ENCODE data around the gene MYL12A.

Gene MYL12A

DNA sequence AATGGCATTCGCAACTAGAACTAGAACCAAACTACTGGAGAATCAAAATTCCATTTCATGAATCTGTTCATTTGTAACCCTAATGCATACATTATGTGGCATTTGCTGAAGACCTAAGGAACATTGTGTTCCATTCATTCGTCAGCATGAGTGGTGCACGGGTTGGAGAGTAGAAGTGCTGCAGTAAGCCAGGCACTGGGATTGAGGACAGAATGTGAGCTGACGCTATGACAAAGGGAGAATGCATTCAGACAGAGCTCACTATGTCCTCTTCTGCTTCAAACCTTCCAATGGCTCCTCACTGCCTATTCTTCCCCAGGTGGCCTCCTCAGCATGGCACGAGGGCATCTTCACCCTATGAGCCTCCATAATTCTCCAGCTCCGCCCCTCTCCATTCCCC, 21.6 kb upstream of the MYL12A start:
- DNase-seq, result no peak

DNA sequence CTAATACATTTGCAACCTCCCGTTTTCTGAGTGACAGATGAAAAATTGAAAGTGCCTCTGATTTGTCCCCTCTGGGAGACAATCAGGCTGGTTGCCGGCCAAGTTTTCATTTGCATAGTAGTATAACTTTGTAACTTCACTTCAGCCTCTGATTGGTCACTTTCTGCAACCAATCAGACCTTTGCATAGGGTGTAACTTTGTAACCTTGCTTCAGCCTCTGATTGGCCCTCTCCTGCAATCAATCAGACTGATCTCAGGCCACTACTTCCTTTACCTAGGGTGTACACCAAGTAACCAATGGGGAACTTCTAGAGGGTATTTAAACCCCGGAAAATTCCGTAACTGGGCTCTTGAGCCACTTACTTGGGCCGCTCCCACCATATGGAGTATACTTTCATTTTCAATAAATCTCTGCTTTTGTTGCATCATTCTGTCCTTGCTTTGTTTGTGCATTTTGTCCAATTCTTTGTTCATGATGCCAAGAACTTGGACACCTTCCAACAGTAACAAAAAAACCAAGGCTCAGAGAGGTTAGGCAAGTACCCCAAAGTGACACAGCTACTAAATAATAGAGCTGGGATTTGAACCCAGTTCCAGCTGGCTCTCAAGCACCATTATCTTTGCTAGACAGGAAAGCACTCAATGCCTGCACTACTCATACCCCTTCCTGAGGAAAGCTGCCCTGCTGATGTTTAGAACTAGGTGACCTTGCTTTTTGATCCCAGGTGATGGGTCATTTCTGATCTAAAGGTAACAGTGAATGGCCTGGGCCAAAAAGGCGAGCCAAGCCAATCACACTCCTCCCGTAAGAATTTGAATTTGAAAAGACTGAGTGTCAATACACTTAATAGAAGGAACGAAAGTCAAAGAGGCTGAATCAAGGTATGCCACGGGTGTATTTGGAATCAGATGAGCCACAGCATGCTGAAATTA, 16.9 kb upstream of the MYL12A start:
- DNase-seq, result no peak

DNA sequence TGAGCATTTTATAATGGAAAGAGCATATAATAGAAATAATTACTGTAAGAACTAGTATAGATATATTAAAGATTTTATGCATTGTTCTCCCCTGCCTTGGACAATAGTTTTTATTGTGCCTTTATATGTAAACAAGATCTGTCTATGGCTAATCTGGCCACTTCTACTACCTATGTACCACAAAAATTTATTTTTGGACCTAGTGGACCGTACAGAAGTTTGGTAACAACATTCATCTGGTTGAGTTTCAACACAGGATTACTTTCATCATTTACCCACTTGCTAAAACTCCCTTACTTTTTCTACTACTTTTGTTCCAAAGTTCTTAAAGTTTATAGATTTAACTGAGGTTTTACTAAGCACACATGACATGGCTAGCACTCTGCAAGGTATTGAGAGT, 14.6 kb upstream of the MYL12A start:
- DNase-seq, result no peak

DNA sequence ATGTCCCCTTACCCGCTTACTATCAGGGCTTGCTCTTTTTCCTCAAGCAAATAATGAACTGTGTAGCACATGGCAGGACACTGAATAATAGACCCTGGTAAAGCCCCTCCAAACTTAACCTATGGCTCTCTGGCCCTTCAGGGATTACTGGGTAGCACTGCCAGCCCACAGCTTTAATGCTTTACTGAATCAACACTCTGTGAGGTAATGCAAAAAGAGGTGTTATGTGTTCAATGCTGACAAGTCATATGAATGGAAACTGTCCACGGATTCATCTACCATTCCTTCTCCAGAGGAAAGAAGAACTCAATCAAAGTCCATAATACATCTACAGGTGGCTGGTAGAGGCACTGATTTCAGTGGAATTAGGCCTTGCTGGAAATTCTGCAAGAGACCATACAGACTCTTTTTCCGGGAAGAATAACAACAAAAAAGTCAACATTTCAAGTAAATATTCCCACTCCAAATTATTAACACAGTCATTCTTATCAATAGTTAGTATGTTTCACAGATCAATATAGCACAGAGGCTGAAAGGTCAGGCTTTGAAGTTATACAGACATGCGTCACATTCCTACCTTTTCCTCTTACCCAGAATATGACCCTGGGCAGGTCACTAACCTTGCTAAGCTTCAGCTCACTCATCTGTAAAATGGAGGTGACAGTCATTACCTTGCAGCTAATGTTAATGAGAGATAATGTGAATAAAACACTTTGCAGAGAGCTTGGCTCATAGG, 14.0 kb upstream of the MYL12A start:
- DNase-seq, result no peak

GRCh38 chr18:3234457-3234856, 13.1 kb upstream of the MYL12A start:
- no peak for DNase-seq

- DNase-seq, result no peak
These were observed 11.8 kb upstream of the MYL12A start for GRCh38 chr18:3235846-3236245.

DNA sequence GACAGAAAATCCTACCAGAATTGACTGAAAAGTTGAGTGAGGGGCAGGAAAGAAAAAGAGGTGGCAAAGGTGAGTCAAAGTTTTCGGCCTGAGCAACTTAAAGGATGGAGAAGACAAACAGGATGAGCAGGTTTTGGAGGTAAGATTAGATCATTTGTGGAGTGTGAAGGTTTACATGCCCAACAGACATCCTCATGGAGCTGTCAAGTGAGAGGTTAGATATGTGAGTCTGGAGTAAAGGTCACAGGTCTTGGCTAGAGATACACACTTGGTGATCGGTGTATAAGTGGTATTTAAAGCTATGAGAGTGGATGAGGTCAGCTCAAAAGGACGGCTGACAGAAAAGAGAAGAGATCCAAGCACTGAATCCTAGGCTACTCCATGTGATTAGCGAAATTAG, 11.1 kb upstream of the MYL12A start:
- DNase-seq, result no peak

GRCh38 chr18:3238742-3239141, 8.9 kb upstream of the MYL12A start:
- DNase-seq, result no peak

DNA sequence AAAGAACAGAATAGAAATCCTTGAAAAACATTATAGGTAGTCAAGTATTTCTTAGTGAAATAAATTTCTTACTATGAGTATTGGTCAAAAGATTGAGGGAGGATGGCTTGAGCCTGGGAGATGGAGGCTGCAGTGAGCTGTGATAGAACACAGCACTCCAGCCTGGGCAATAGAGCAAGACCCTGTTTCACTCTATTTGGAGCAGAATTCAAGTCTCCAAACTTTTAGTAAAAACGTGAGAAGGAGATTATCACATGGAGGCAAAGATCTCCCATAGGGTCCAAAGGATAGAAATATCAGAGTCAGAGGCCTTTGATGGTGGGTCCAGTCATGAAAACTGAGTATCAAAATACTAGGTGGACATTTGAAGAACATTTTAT, 2.4 kb upstream of the MYL12A start:
- DNase-seq, result no peak

GRCh38 chr18:3245853-3246634, 1.6 kb upstream of the MYL12A start:
- DNase-seq, result peak; percentile 89

- DNase-seq, result no peak
These were observed 864 bp upstream of the MYL12A start for GRCh38 chr18:3246635-3247239.

DNA sequence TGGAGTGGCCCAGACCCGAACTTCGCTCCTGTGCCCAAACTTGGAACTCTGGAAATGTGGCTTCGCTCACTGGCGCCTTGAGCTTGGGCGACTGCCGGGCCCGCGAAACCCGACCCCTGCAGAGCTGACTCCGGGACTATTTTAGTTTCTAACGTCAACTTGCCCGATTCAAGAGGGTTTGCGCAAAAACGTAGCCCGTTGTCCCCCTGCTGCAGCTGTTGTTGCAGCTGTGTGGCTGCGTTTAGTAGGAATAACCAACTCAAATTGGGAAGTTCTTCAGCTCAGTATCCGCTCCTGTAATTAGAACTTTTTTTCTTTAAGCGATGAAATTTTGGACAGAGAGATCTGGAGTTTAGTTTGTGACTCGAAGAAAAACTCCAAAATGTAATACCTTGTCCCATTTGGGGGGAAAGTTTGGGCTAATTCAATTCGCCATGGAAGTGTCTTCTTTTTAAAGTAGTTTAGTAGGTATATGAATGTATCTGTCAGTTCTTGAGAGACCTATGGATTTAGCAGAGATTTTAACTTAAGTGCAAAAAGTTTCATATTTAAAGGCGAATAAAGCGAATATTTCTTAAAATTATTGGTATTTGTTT, 559 bp downstream of the MYL12A start:
- DNase-seq, result no peak

DNA sequence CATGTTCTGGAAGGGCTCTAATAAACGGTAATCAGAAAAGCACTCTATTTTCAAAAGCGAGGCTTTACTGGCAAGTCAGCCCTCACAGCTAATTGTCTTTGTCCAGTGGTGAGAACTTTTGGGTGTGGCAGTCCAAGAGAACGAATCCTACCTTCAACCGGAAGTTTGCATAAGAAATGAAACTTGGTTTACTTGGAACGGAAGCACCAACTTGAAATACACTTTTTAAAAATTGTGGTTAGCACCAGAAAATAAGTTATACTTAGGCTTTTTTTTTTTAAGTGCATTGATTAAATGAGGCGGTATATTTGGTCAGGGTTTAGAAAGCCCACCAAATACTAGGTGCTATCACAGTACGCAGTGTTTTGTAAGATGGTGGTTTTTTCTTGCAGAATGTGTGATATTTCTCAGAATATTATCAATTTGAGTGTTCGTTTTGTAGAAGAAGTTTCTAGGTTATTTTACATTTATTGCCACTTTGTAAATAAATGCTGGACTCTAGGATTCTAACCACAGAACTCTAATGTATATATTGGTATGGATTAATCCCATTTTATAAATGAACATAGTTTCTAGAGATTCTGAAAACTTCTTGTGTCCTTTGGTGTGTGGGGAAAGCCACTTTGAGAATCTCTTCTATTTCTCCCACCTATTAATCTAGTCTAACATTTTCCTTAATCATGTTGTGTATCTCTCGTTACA, 1.2 kb downstream of the MYL12A start:
- DNase-seq, result peak; percentile 80

DNA sequence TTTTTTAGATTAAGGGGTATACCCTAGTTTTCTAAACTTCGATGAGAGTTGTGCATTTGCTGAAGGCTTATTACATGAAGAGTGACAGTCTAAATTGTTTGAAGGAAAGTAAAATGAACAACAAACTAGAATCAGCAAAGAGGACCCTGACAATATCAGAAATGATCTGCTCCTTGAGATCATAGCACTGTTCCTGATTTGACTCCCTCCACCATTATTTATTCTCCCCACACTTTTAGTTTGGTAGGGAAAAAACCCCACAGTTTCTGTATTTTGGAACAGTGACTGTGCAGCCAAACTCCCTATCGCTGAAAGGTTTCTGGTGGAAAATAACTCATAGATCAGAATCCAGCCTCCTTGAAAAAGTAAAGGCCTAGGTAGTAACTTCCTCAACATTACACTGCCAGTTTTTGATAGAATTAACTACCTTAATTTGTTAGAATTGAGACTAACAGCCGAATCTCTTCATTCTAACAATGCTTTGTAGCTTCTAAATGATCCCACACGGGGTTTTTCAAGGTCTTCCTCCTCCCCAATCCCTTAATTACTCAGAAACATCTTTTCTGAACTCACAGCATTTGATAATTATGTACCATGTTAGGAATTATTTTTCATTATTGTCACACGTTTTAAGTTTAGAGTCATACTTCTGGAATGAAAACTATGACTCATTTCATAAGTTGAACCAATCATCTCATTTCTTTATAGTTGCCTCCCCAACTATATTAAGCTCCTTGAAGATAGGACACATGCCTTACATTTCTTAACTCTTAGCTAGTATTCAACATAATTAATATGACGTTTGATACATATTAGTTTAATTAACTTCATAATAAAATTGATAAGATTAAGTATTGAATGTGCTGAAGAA, 2.9 kb downstream of the MYL12A start:
- peak; percentile 70 for DNase-seq

DNA sequence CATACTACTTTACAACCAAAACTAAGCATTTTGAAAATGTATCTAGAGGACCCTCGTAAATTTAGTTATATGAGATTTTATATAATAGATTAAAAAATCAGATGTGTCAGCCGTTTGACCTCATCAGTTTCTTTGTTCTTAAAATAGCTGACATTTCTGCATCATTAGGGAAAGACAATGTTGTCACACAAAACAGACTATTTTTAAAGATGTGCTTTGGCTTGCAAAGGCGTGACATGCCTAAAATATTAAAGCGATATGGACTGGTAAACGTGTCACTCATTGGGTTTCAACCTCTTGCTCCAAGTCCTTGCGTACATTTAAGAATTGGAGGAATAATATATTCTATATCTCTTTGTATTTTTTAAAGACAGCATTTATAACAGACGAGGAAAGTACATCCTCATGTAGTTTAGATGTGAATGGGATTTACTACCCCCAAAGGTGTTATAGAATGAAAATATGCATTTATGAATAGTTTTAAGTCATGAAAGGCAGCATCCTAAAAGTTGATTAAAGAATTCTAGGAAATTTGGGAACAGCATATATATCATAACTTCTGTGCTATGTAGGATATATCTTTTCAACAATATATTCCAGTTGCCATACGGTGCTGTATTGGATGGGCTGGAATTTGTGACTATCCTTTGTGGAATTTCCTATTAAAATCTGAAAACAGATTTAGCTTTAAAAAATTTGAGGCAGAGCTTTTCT, 3.8 kb downstream of the MYL12A start:
- no peak for DNase-seq

DNA sequence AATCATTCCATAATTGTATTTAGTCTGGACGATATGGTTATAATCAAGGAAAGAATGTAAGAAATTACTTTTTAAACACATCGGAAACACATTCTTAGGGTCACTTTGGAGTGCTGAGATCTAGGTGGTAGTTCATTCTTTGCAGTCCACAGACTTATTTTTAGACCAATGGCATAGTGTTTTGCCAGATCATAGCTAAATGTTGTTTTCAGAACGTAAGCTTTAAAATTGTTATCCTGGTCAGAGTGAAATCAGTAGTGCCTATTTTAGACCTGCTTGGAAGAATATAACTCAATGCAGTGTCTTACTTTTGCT, 4.3 kb downstream of the MYL12A start:
- no peak for DNase-seq

GRCh38 chr18:3252843-3253242, 5.2 kb downstream of the MYL12A start:
- no peak for DNase-seq

DNA sequence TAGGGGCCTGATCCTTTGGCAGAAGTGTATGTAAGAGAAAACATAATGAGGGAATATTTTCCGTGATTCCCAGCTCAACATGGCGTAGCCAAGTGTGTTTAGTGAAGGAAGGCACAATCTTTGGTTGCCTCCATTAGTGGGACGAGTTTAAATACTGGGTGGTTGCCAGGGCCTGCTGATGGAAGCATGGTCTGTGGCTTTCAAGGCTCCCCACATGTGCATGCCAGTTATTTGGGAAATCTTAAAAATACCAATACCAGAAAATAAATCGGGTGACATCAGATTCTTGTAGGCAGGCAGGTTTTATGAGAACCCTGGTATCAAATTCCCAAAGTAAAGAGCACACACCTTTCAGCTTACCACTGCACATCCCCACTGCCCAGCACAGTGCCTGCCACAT, 7.1 kb downstream of the MYL12A start:
- no peak for DNase-seq

GRCh38 chr18:3255611-3256165, 8.1 kb downstream of the MYL12A start:
- DNase-seq, result no peak
